ENCODE data around the gene METTL14. TPM values are rescaled to one million over a fixed set of nuclear protein-coding genes. Genes with fewer than 3 reads are reported as not detected.
A peak's percentile ranks its signal among the peaks of the same experiment; 100 is the strongest.
"Not testable (repeated sequence)": the region's sequence is repeated elsewhere in the genome, so short reads cannot be mapped to it uniquely, and the experiment has no call there.

METTL14 gene
- total RNA-seq: 20.7 TPM

DNA sequence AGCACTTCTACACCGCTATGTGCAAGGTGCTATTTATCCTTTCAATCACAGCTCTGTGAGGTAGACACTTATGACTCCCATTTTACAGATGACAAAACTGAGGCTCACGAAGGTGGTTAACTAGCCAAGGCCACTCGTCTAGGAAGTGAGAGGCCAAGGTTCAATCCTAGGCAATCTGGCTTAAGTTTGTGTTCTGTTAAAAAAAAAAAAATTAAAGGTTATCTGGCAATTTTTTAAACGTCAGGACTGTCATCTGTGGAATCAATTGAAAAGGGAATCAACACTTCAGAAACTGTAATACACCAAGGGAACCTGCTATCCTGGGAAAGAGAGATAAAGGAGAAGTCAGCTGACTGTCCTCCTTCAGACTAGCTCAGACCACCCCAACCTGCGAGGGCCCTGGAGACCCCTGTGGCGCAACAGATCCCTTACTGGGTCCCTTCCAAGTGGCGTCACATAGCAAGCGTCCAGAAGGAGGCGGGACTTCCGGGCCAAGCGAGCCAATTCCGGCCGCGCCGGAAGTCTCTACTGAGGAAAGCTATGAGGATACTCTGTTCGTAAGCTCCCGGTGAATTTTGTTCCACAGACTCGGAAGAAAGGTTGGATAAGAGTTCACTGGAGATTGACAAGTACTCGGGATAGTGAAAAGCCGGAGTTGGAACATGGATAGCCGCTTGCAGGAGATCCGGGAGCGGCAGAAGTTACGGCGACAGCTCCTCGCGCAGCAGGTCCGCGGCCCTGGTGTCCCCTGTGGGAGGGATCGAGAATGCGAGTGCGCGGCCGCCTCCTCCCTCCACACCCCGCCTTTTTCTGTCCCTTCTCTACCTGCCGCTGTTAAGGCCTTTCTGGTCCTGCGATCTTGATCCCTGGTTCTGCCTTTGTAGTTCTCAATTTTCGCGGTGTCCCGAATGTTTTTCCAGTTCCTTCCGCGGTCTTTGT lies at the start of gene METTL14:
Gene METTL14, plus strand, starts transcription at position 520 of the 939 bp plus-strand sequence. Its CDS starts 143 bp downstream, at position 663.
- peak; percentile 80 for DNase-seq

DNA sequence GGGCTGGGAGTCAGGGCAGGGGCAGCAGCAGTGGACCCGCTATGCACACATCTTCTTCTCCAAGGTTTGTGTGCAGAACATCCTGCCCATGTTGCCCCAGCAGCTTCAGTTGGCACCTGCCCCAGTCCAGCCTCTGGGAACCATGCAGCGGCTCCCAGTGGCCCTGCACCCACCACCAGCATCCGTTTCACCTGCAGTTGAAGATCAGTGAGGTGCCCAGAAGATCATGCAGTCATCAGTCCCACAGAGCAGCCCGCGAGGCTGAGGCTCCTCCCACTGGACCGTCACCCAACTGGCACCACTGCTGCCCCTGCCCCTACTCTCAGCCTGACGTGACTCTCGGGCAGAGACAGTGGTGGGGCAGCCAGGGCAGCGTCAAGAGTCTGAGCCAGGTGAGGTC lies 49.1 kb upstream of the METTL14 start:
- not testable (repeated sequence) for DNase-seq

DNA sequence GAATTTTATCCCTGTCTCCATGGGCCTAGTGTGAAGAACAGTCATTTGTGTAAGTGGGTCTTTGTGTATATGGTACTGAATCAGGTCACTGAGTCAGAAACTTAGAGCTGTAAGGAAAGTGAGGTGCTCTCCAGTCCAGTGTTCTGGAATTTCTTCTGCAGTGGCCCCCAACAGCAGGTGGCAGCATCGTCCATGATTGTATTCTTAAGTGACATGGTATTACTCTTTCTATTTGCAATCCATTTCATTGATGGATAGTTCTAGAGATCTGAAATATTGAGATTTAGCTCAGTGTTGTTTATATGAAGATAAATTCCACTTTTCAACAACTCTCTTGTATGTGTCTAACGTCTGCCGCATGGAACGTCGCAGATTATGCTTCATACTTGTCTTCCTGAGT lies 20.5 kb upstream of the METTL14 start:
- DNase-seq: not testable (repeated sequence)

DNA sequence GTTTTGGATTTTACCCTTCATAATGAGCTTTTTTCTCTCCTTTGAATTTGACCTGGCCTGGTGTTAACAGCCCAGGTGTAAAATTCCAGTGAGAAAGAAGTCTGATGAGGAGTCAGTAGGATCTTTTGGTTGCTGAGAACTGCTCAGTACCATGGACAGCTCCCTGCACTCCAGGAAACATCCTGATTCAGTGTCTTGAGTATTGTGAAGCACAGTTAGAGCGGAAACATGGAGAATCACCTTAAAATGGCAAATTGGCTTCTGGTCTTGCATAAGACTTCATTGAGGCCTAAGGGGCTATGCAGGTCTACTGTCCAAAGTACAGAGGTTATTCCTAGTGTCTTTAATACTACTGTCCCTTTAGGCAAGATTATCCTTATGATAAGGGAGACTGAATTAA lies 16.0 kb upstream of the METTL14 start:
- DNase-seq: not testable (repeated sequence)

DNA sequence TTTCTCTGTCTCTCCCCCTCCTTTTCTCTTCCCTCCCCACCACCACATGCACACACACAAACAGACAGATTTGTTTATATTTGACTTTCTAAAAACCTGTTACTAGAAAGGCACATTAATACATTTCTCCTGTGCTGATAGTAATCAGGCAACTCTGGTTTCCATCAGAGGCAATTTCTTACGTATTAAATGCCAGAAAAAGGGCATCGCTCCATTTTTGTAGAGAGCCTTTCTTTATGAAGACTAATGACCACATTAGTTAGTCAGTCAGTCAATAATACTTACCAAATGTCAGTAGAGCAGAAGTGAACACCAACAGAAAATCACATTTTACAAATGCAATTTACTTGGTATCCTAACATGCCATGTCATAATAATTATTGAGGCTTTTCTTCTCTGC lies 14.2 kb upstream of the METTL14 start:
- DNase-seq: not testable (repeated sequence)

DNA sequence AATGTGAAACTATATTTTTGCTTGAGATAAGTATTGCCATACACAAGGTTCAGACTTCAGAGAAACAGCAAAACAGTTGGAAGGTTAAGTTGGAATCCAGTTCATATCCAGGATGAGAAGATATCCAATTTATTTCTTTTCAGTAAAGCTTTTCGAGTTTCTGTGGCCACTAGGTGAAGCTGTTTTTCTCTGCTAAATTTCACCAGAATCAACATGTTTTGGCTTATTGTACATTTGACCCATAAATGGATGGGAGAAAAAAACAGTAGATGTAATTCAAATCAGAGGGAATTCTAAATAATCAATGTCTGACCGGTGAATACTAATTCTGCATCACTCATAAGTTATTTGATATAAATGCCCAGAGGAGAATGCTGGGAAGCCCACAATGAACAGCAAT lies 9.1 kb upstream of the METTL14 start:
- DNase-seq: no peak

DNA sequence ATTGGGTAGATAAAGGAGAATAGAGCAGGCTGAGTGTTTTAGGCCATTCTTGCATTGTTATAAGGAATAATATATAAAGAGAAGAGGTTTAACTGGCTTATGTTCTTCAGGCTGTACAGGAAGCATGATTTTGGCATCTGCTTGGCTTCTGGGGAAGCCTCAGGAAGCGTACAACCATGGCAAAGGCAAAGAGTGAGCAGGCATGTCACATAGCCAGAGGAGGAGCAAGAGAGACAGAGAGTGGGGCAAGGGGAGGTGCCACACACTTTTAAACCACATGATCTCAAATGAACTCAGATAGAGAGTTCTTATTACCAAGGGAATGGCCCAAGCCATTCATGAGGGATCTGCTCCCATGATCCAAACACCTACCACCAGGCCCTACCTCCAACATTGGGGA lies 4.4 kb upstream of the METTL14 start:
- DNase-seq: no peak

DNA sequence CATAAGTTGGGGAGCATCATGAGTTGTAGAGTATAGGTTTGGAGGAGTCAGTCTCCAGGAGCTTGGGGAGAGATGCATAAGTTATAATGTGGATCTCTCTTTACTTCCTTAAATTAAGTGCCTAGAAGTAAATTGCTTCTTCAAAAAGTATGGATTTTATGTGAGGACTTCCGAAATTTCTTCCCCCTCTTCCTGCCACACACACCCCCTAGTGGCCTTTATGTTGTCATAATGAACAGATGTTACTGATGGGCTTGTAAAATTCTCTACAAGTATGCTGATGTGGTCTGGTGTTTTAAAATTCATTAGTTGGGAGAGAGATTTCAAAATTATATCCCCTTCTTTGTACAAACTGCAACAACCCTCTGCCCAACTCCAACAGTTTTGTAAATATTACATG lies 2.3 kb upstream of the METTL14 start:
- DNase-seq: no peak

DNA sequence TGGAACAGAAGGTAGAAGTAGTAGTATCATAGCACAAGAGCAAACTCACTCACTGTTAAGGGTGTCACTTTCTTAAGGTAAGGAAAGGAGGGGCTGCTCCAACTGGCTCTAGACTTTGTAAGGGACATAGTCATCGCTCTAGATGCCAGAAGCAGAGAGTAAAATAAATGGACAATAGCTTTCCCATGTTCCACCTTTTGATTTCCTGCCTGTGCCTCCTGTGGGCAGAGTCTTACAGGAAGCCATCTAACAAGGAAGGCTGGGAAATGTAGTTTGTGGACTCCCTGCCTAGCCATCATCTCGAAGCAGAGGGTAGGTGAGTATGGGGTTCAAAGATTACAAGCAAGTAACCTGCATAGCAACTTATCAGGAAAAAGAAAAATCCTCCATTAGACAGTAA lies 1.7 kb upstream of the METTL14 start:
- no peak for DNase-seq

DNA sequence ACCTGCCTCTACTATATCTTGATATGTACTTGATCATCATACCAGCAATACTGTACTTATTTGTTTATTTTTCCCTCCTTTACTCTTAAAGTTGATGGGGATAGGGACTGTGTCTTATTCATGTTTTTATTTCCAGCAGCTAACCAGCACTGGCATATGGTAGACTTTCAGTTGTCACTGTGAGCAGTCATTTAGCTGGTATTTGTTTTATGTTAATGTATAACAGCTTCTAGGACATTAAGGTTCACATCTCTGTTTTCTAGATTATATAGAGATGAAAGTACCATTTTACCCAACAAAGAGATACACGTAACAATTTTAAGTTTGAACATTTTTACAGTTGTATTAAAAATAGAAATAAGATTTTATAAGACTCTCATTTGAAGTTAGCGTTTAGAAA lies 17.9 kb downstream of the METTL14 start:
- DNase-seq: no peak

DNA sequence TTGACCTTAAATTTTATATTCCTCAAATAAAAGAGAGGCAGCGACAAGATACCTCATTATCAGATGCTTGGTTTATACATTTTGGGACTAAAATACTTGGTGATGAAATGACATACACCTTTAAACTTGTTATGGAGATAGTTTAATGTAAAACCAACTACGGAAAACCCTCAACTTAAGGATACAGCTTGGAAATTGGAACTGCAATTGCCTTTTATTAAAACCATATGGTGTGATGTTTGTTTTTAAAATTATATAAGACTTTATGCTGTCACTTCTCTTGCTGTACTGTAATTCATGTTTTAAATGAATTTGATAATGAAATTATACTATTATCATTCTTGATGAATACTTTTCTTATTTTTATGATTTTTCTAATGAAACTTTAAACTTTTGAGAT lies 25.9 kb downstream of the METTL14 start:
- DNase-seq: no peak

DNA sequence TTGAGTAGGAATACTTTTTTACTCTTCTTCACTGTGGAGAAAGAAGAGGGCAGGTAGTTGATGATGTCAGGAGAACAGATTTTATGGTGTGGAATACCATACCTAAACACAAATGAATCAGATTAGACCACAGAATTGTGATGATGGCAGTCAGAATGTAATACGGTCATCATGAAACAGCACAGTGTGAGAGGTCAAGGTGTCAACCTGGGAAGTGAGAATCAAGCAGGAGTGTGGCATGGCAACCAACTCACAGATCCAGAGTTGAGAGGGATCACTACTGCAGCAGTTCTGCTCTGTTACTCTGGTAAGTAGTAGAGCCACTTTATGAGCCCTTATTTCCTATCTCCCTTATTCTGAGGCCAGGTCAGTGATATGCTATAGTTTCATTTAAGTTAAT lies 27.7 kb downstream of the METTL14 start:
- no peak for DNase-seq

DNA sequence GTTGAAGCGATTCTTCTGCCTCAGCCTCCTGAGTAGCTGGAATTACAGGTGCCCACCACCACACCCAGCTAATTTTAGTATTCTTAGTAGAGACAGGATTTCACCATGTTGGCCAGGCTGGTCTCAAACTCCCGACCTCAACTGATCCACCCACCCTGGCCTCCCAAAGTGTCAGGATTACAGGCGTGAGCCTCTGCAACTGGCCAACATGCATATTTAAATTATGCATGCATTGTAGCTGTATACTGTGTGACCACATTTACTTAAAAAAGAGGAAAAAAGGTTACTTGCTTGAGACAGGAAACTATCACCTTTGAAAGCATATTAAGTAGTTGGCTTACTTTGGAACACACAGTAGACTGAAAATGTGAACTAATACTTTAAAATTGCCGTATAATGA lies 29.5 kb downstream of the METTL14 start:
- DNase-seq: no peak

DNA sequence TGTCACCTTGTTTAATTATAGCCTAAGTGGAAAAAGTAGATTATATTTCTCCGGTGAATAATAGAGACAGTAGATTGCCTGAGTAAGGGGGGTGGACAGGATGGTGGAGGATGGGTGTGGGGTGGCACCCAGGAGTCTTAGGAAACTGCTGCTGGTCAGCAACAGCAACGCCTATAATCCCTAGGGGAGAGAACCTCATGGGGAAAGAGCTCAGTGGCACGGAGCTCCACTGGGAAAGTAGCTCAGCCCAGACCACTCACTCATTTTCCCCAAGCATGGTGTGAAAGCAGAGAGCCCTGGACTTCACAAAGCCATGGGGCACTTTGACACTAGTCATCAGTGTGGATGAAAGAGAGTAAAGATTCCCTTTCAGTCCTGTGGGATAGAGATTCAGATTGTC lies 31.1 kb downstream of the METTL14 start:
- no peak for DNase-seq

DNA sequence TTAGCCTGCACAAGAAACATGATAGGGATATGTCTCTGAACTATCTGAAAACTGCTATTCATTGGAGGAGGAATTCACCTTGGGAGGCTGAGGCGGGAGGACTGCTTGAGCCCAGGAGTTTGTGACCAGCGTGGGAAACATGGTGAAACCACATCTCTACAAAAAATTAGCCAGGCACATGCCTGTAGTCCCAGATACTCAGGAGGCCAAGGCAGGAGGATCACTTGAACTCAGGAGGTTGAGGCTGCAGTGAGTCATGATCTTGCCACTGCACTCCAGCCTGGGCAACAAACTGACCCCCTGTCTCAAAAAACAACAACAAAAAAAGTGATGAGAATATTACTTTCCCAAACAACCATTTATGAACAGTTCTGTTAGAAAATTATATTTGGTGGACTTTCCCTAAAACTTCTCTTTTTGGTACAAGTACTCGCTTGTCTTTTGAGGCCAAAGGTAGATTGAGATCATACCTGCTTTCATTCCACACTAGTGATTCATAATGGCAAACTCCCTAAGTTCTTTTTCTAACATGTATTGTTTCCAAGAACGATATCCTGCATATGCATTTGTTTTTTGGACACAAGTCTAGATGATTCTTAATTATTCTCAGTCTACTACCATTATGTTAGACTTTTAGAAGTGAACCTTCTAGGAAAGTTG lies 33.4 kb downstream of the METTL14 start:
- no peak for DNase-seq

DNA sequence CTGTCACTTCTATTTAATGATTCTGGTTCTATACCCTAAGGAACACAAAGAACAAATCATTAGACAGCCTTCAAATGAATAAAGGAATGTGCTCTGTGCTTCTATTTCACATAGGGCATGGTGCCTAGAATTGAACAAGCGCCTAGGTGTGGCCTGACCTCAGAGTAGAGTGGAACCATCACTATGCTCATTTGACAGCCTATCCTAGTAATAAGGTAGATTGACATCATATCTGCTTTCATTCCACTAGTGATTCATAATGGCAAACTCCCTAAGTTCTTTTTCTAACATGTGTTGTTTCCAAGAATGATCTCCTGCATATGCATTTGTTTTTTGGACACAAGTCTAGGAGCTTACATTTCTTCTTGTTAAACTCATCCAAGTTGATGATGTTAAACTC lies 36.6 kb downstream of the METTL14 start:
- no peak for DNase-seq

DNA sequence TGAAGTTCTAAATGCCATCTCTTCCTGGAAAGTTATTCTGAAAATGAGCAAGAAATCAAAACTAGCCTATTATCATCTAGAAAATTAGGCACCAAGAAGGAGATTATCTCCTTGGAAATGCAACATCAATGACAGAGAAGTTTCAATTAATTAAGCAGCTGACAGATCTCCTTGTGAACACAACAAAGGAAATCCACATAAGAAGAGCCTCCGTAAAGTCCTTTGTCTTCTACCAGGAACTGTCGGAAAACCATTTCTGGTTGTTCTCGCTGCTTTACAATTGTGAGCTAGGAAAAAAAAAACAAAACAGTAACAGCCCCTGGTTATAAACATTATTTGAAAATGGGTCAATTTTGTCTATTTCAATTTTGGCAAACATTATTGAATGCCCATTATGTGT lies 38.2 kb downstream of the METTL14 start:
- no peak for DNase-seq

DNA sequence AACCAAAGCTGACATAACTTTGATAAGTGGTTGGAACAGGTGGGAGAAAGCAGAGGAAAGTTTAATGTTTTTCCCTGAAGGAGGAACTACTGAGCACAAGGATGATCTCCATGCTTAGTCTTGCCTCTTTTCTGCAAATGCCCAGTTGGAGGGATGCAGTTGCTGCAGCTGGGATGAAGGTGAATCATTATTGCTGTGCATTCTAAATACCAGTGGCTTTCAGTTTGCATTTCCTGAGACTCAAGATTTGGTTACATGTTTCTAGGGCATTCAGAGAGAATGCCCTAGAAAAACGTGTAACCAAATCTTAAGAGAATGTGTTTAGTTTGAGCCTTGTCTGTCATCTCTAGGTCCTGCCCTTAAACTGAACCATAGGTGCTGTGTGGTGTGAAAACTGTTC lies 42.2 kb downstream of the METTL14 start:
- DNase-seq: no peak

DNA sequence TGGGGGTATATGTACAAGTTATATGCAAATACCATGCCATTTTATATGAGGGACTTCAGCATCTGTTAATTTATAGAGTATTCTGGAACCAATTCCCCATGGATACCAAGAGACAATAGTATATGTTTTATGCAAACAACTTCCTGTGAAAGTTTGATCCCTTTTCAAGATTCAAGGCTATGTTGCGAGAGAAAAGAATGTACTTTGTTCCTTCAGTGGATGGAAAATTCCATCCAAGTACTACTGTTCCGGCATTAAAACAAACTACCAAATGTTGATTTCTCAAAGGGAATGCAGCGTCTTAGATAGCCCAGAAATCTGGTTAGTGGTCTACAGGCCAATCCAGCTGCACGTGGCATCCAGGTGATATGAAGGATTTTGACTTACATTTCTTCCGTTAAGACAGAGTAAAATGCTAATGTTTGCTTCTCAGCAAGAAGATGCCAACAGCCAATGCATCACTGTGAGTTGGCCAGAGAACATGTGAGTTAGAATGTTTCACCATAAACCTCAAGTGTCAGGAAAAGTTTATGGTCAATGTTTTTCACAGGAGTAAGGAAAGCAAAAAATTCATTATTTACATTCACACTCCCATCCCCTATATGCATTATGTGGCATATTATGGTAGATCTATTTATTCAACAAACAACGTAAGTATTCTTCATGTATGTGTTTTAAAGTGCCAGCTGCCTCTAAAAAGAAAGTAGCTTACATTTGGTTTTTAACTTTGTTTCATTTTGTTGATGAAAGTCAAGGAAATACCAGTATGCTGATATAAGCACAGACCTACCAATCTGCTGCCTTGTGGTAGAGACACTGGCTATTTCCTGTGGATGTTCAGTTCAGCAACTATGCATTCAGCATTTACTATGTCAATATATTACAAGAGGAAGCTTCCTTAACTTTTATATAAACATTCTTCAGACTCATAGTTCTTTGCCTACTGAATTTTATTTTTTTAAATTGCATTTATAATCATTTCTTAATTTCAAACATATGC lies 44.4 kb downstream of the METTL14 start:
- no peak for DNase-seq

DNA sequence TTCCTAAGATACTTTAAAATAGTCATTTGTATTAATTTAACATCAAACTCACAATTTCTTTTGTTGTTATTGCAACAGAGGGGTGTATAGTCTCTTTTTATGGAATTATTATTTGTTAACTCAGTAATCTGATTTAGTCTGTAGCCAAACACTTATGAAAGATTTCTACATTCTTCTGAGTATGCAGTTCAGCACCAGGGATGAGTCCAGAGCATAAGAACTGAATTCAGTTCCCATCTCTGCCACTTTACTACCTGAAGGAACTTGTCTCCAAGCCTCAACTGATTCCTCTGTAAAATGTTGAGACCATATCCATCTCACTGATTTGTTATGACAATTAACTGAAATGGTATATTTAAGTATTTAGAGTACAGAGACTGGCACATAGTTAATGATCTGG lies 45.5 kb downstream of the METTL14 start:
- no peak for DNase-seq

DNA sequence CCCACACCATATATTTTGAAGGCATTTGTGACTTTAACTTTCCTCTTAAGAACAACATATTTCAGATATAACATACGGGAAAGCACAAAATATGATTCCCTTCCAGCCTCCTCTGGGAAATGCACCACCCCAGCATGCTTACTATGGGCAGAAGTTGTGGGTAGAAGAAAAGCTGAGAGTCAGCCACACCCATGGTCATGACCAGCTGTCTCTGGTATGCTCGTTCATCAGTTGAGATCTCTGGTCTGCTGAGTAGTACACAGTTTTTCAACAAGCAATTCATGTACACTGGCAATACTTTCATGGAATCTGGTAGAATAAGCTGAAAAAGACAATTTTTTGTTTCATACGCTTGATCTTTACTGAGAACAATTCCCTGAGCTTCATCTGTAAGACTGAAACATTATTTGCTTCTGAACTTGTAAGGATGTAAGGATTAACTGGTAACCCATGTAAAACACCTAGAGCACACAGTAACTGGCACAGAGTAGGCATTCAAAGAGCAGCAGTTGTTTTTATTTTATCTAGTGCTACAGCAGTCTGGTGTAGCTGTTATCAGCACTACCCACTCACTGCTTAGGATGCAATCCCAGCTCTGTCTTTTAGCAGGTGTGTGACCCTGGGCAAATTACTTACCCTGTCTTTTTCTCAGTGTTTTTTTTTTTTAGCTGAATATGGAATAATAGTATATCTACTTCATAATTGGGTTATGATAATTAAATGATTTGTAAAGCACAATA lies 47.6 kb downstream of the METTL14 start:
- no peak for DNase-seq

Measured in occipital lobe (tissue), 2 donors.